Naive thymus-derived CD4-positive, alpha-beta T cell (primary cell): ENCODE results near the gene OR2L3. TPM values are rescaled to one million over a fixed set of nuclear protein-coding genes. Genes with fewer than 3 reads are reported as not detected.

Experiments used
- ATAC-seq: fragments of 150-1000 bp; cut with Tn5 transposase; 2 replicates; pipeline ENCODE4 v1.10.0; 2021; ENCODE audit warnings: mild to moderate bottlenecking, moderate library complexity
- CTCF ChIA-PET: fragments of 350-600 bp; sonication (Branson Sonifier 250); formaldehyde crosslinking; loops from one replicate; lab custom pipeline; 2021; ENCODE audit warnings: antibody characterized with exemption; lab: Charles Lee
- POLR2A ChIA-PET: fragments of 350-600 bp; sonication (Branson Sonifier 250); formaldehyde crosslinking; loops from one replicate; lab custom pipeline; 2021; ENCODE audit warnings: antibody characterized with exemption, inconsistent platforms; lab: Charles Lee
- DNase-seq, 9 donors: peaks; one replicate each; pipeline versions ENCODE4 v3.0.0 to v3.0.0-alpha.2; 2020 to 2022; ENCODE audit warnings: mixed read lengths in 1 of 9
- H3K27ac ChIP-seq: one replicate; pipeline ENCODE4 v1.7.0; 2013; ENCODE audit warnings: mild to moderate bottlenecking, low read depth, low read length, moderate library complexity
- H3K27me3 ChIP-seq, 2 donors: one replicate each; pipeline ENCODE4 v1.7.0; 2013; ENCODE audit warnings: low read length in 2 of 2, mild to moderate bottlenecking in 2 of 2, moderate library complexity in 2 of 2; ENCODE audit not compliant: control insufficient read depth in 2 of 2, insufficient read depth in 2 of 2
- H3K36me3 ChIP-seq, 3 experiments: 1 replicate in 2 of 3; 2 replicates in 1 of 3; pipeline ENCODE4 v1.7.0; 2013; ENCODE audit warnings: low read length in 3 of 3, mild to moderate bottlenecking in 3 of 3, moderate library complexity in 1 of 3; ENCODE audit not compliant: insufficient read depth in 3 of 3, control insufficient read depth in 2 of 3
- H3K4me1 ChIP-seq, 2 donors: one replicate each; pipeline ENCODE4 v1.7.0; 2013; ENCODE audit warnings: low read length in 2 of 2, mild to moderate bottlenecking in 2 of 2, moderate library complexity in 1 of 2; ENCODE audit not compliant: control insufficient read depth in 2 of 2, insufficient read depth in 2 of 2
- H3K4me3 ChIP-seq: 2 replicates; pipeline ENCODE4 v1.7.0; 2013; ENCODE audit warnings: mild to moderate bottlenecking, low read length
- H3K9me3 ChIP-seq, 3 experiments: 1 replicate in 2 of 3; 2 replicates in 1 of 3; pipeline ENCODE4 v1.7.0; 2013; ENCODE audit warnings: low read length in 3 of 3; ENCODE audit not compliant: control insufficient read depth in 2 of 3
- H3K27ac Mint-ChIP-seq, 9 donors: one replicate each; pipeline ENCODE4 v1.8.0; 2020 to 2022; ENCODE audit warnings: mixed read lengths in 9 of 9, mild to moderate bottlenecking in 8 of 9, moderate library complexity in 5 of 9, inconsistent platforms in 2 of 9
- H3K27me3 Mint-ChIP-seq, 5 donors: one replicate each; pipeline ENCODE4 v1.8.0; 2021 to 2022; ENCODE audit warnings: mixed read lengths in 5 of 5, mild to moderate bottlenecking in 1 of 5
- H3K36me3 Mint-ChIP-seq, 5 donors: one replicate each; pipeline ENCODE4 v1.8.0; 2020 to 2022; ENCODE audit warnings: mixed read lengths in 5 of 5, mild to moderate bottlenecking in 3 of 5, inconsistent platforms in 1 of 5
- H3K4me1 Mint-ChIP-seq, 7 donors: one replicate each; pipeline ENCODE4 v1.8.0; 2020 to 2022; ENCODE audit warnings: mixed read lengths in 7 of 7, mild to moderate bottlenecking in 3 of 7, inconsistent platforms in 1 of 7
- H3K4me3 Mint-ChIP-seq, 10 donors: one replicate each; pipeline ENCODE4 v1.8.0; 2020 to 2022; ENCODE audit warnings: mild to moderate bottlenecking in 10 of 10, mixed read lengths in 10 of 10, moderate library complexity in 6 of 10, inconsistent platforms in 2 of 10
- H3K9me3 Mint-ChIP-seq, 11 donors: one replicate each; pipeline ENCODE4 v1.8.0; 2020 to 2022; ENCODE audit warnings: mixed read lengths in 11 of 11, mild to moderate bottlenecking in 4 of 11, inconsistent platforms in 1 of 11, moderate library complexity in 1 of 11
- intact Hi-C, 2 donors: fragments of 100-400 bp; cut with micrococcal nuclease; formaldehyde crosslinking; loops; one replicate each; pipeline ENCODE4 v1.15.1; 2023
- polyA plus RNA-seq, 2 donors: library from polyadenylated mRNA; unstranded; fragments of 300-500 nt; fragmentation: Illumina TruSeq; gene quantifications; one replicate each; pipeline ENCODE4 v1.2.3, GENCODE V29; 2021
- total RNA-seq, 6 experiments: library from RNA in 5 of 6; stranded (reverse) in 5 of 6; gene quantifications; 1 replicate in 5 of 6; 2 replicates in 1 of 6; pipeline ENCODE4 v1.2.3 and lab custom pipeline; 2021 to 2026

Gene OR2L3
- total and polyA plus RNA-seq, 7 experiments from 2014 or later, result 0.17 to 0.27 TPM; not detected in 5

- Histone ChIP-seq H3K27ac (no peak overlapping the region), H3K4me3 (no peak overlapping the region), H3K9me3 (peaks cover 0 to 12% (median 0%) of the 10 kb centered on the region in 3 experiments), H3K36me3 (no peaks in the 10 kb centered on the region), H3K4me1 (no peaks in the 10 kb centered on the region), H3K27me3 (no peaks in the 10 kb centered on the region)
- H3K27me3 Mint-ChIP-seq, result no peaks in the 10 kb centered on the region
- CTCF ChIA-PET, result no interaction called here
- H3K36me3 Mint-ChIP-seq, result peaks cover 0 to 48% (median 0%) of the 10 kb centered on the region in 5 donors
- POLR2A ChIA-PET, result no interaction called here
- ATAC-seq, result no peak
- no peak for DNase-seq
- peaks cover 0 to 45% (median 9%) of the 10 kb centered on the region in 11 donors for H3K9me3 Mint-ChIP-seq
- no peak overlapping the region for H3K4me3 Mint-ChIP-seq
- no peak overlapping the region for H3K27ac Mint-ChIP-seq
- no peaks in the 10 kb centered on the region for H3K4me1 Mint-ChIP-seq
- intact Hi-C loops, result no loop called here
Observed at GRCh38 chr1:248015803-248016202, 30.8 kb upstream of the OR2L3 start.

- no peaks in the 10 kb centered on the region for H3K27me3 ChIP-seq
- peaks cover 0 to 9% (median 0%) of the 10 kb centered on the region in 3 experiments for H3K9me3 ChIP-seq
- no peak within 1 kb of the TSS for H3K4me3 ChIP-seq
- H3K4me3 Mint-ChIP-seq, result no peak within 1 kb of the TSS
- ChIA-PET POLR2A (no interaction called here), CTCF (no interaction called here)
- no peaks in the 10 kb centered on the region for H3K36me3 ChIP-seq
- no peak for ATAC-seq
- H3K4me1 ChIP-seq, result no peaks in the 10 kb centered on the region
- H3K4me1 Mint-ChIP-seq, result no peaks in the 10 kb centered on the region
- H3K27me3 Mint-ChIP-seq, result no peaks in the 10 kb centered on the region
- H3K27ac Mint-ChIP-seq, result no peak within 1 kb of the TSS
- H3K9me3 Mint-ChIP-seq, result peaks cover 12 to 41% (median 16%) of the 10 kb centered on the region in 11 donors
- peaks cover 0 to 22% (median 0%) of the 10 kb centered on the region in 5 donors for H3K36me3 Mint-ChIP-seq
- no peak within 1 kb of the TSS for H3K27ac ChIP-seq
- DNase-seq, result no peak
- intact Hi-C loops, result no loop called here
Observed at GRCh38 chr1:248029770-248030169, 16.9 kb upstream of the OR2L3 start, which contains the start of gene OR2L2. Gene OR2L2, plus strand, starts transcription at chr1:248030070. Its CDS starts 8,198 bp downstream, at chr1:248038268.

- Histone ChIP-seq H3K27ac (no peak overlapping the region), H3K36me3 (no peaks in the 10 kb centered on the region), H3K27me3 (no peaks in the 10 kb centered on the region), H3K4me1 (no peaks in the 10 kb centered on the region), H3K4me3 (no peak overlapping the region), H3K9me3 (peaks cover 0 to 5% (median 0%) of the 10 kb centered on the region in 3 experiments)
- intact Hi-C loops, result no loop called here
- no peak for ATAC-seq
- POLR2A ChIA-PET, result no interaction called here
- Mint-ChIP-seq H3K9me3 (peaks cover 10 to 52% (median 17%) of the 10 kb centered on the region in 11 donors), H3K36me3 (peaks cover 0 to 10% (median under 1%) of the 10 kb centered on the region in 5 donors), H3K4me3 (no peak overlapping the region), H3K27me3 (no peaks in the 10 kb centered on the region), H3K27ac (no peak overlapping the region), H3K4me1 (no peaks in the 10 kb centered on the region)
- CTCF ChIA-PET, result no interaction called here
- DNase-seq, result no peak
Observed at GRCh38 chr1:248045209-248045608, 1.4 kb upstream of the OR2L3 start.

GRCh38 chr1:248047008-248047407 is 372 bp downstream of the OR2L3 start:
- H3K9me3 Mint-ChIP-seq, result peaks cover 10 to 49% (median 14%) of the 10 kb centered on the region in 11 donors
- intact Hi-C loops, result no loop called here
- H3K4me1 Mint-ChIP-seq, result no peaks in the 10 kb centered on the region
- Histone ChIP-seq H3K4me1 (no peaks in the 10 kb centered on the region), H3K36me3 (no peaks in the 10 kb centered on the region), H3K27ac (no peak overlapping the region), H3K9me3 (peaks cover 0 to 5% (median 0%) of the 10 kb centered on the region in 3 experiments), H3K27me3 (no peaks in the 10 kb centered on the region), H3K4me3 (no peak overlapping the region)
- H3K27ac Mint-ChIP-seq, result no peak overlapping the region
- CTCF ChIA-PET, result no interaction called here
- H3K27me3 Mint-ChIP-seq, result no peaks in the 10 kb centered on the region
- H3K4me3 Mint-ChIP-seq, result no peak overlapping the region
- POLR2A ChIA-PET, result no interaction called here
- DNase-seq (no peak), ATAC-seq (no peak)
- H3K36me3 Mint-ChIP-seq, result peaks cover 0 to 10% (median 0%) of the 10 kb centered on the region in 5 donors

- CTCF ChIA-PET, result no interaction called here
- peaks cover 0 to 6% (median 0%) of the 10 kb centered on the region in 5 donors for H3K27me3 Mint-ChIP-seq
- intact Hi-C loops, result no loop called here
Observed at GRCh38 chr1:248054671-248055070, 8.0 kb downstream of the OR2L3 start.

GRCh38 chr1:248055261-248055660 is 8.6 kb downstream of the OR2L3 start:
- Mint-ChIP-seq H3K27ac (no peak overlapping the region), H3K36me3 (no peaks in the 10 kb centered on the region), H3K9me3 (peaks cover 1 to 46% (median 16%) of the 10 kb centered on the region in 11 donors), H3K27me3 (peaks cover 0 to 6% (median 0%) of the 10 kb centered on the region in 5 donors), H3K4me3 (no peak overlapping the region), H3K4me1 (no peaks in the 10 kb centered on the region)
- H3K9me3 ChIP-seq, result no peaks in the 10 kb centered on the region
- no peaks in the 10 kb centered on the region for H3K27me3 ChIP-seq
- DNase-seq (no peak), ATAC-seq (no peak)
- POLR2A ChIA-PET, result no interaction called here
- CTCF ChIA-PET, result no interaction called here
- H3K27ac ChIP-seq, result no peak overlapping the region
- H3K36me3 ChIP-seq, result no peaks in the 10 kb centered on the region
- intact Hi-C loops, result no loop called here
- H3K4me3 ChIP-seq, result no peak overlapping the region
- no peaks in the 10 kb centered on the region for H3K4me1 ChIP-seq

More at GRCh38 chr1:248054671-248055070, 8.0 kb downstream of the OR2L3 start:
- no peak for DNase-seq
- H3K9me3 Mint-ChIP-seq, result peaks cover 1 to 49% (median 16%) of the 10 kb centered on the region in 11 donors
- no peaks in the 10 kb centered on the region for H3K9me3 ChIP-seq
- no peaks in the 10 kb centered on the region for H3K36me3 ChIP-seq
- ATAC-seq, result no peak
- no peaks in the 10 kb centered on the region for H3K27me3 ChIP-seq
- no peaks in the 10 kb centered on the region for H3K4me1 ChIP-seq
- H3K27ac Mint-ChIP-seq, result no peak overlapping the region
- no peak overlapping the region for H3K27ac ChIP-seq
- H3K4me1 Mint-ChIP-seq, result no peaks in the 10 kb centered on the region
- H3K36me3 Mint-ChIP-seq, result no peaks in the 10 kb centered on the region
- no peak overlapping the region for H3K4me3 ChIP-seq
- H3K4me3 Mint-ChIP-seq, result no peak overlapping the region
- POLR2A ChIA-PET, result no interaction called here

GRCh38 chr1:248065071-248065470 is 18.4 kb downstream of the OR2L3 start:
- Mint-ChIP-seq H3K36me3 (peaks cover 0 to 22% (median 3%) of the 10 kb centered on the region in 5 donors), H3K27ac (no peak overlapping the region), H3K4me3 (no peak overlapping the region), H3K4me1 (no peaks in the 10 kb centered on the region), H3K9me3 (peaks cover 4 to 36% (median 10%) of the 10 kb centered on the region in 11 donors), H3K27me3 (peaks cover 0 to 3% (median 0%) of the 10 kb centered on the region in 5 donors)
- Histone ChIP-seq H3K9me3 (no peaks in the 10 kb centered on the region), H3K27ac (no peak overlapping the region), H3K27me3 (no peaks in the 10 kb centered on the region), H3K4me3 (no peak overlapping the region), H3K36me3 (no peaks in the 10 kb centered on the region), H3K4me1 (no peaks in the 10 kb centered on the region)
- intact Hi-C loops, result no loop called here
- ChIA-PET POLR2A (no interaction called here), CTCF (no interaction called here)
- ATAC-seq (no peak), DNase-seq (no peak)
